ENCODE measurements around the gene PCCA.

Gene PCCA

DNA sequence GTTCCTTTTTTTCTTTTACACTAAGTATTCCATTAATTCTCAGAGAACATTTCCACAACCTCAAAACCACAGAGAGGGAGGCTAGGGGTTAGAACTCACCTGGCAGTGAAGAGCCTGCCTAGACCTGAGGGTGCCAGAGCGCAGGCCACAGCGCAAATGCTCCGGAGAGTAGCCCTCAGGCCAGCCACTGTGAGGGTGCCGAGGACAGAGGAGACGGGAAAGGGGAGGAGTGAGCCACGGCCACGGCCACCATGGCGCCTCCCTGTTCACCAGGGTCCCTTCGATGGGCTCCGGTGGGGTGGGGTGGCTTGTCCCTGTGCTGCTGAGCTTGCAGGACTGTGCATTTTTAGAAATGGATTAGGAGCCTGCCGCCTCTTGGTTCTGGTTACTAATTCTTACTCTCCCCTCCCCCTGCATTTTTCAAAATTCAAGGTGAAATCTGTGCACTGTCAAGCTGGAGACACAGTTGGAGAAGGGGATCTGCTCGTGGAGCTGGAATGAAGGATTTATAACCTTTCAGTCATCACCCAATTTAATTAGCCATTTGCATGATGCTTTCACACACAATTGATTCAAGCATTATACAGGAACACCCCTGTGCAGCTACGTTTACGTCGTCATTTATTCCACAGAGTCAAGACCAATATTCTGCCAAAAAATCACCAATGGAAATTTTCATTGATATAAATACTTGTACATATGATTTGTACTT lies 440.9 kb downstream of the PCCA start:
- no peak for DNase-seq

DNA sequence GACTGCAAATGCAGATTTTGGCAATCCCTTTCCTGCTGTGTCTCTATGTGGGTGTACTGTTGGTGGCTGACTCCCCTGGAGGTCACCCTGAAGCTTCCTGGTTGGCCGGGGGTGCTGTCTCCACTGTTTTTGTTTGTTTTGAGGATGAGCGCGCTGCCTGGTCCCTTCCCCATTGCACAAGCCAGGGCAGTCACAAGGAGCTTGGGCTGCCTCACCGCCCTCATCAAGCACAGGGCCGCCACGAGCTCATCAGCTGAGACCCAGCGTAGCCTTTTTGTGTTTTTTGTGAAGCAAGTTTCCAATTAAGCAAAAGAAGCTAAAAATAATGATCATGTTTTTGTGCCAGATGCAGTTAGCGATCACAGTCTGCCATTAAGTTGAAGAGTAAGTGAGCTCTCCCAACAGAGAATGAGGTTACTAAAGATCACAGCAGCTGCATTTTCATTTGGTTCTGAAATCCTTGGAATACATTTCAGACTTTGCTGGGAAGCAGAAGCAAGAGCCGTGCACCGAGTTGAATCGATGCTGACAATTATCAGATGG lies 441.8 kb downstream of the PCCA start:
- DNase-seq = no peak

DNA sequence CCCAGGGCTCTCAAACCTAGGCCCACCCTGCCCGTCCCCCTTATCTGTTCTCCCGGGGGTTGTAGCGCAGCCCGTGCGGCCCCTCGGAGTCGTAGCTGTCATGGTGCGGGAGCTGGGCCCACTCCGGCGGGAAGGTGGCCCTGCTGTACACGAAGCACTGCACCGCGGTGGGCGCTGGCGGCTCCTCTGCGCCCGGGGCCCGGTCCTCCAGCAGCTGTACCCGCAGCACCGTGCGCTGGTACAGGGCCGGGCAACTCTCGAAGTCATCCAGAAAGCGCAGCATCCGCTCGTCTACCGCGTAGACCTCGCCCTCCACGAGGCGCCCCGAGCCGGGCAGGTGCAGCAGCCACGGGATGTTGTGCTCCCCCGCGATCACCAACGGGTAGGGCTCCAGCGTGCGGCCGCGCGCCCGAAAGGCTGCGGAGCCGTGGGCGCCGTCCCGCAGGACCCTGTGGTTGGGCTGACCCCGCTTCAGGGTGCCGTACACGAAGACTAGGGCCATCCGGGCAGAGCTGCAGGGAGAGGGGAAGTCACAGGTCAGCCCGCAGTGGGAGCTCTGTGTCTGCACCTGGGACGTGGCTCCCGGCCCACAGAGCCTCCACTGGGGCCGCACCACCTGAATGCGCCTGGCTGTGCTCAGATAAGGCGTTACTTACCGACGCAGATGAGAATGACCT lies 443.3 kb downstream of the PCCA start:
- no peak for DNase-seq

DNA sequence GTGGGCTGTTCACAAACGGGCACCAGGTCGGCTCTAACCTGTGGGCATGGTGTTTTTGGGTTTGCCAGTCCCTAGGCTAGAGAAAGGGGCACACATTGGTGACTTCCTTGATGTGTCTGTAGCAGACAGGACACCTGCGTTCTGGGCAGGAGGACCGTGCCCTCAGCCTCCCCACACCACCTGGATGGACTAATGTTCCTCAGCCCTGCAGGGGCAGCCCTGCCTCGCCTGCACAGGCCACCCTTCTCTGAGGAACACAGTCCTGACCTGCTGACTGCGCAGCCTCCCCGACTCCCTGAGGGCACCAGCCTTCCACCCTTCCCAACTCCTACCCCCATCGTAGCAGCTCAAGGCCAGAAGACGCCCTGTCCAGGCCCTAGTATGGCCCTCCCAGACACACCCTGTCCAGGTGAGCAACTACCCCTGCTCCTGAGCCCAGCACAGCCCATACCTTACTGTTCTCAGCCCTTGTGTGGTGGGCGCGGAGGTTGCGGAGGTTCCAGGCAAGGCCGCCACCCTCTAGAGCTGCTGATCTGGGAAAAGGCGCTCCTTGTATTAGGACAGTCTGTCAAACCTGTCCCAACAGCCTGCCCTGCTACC lies 444.0 kb downstream of the PCCA start:
- no peak for DNase-seq

DNA sequence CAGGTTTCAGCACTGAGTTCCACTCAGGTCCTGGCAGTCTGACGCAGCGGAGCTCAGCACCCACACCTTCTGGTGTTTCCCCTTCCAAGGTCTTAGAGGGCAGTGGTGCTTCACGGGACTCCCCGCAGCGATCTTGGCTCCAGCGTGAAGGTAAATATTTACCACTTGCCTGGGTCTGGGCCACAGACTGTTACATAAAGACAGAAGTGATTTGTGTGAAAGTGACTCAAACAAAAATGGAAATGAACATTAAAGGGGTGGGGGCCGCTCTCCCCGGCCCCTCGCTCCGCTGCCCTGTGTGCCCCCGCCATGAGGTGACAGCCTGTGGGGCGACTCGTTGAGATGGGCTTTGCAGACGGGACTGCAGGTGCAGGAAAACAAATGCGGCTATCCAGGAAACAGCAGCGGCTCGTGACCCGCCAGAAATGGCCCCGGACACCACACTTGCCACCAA lies 444.7 kb downstream of the PCCA start:
- DNase-seq = no peak

DNA sequence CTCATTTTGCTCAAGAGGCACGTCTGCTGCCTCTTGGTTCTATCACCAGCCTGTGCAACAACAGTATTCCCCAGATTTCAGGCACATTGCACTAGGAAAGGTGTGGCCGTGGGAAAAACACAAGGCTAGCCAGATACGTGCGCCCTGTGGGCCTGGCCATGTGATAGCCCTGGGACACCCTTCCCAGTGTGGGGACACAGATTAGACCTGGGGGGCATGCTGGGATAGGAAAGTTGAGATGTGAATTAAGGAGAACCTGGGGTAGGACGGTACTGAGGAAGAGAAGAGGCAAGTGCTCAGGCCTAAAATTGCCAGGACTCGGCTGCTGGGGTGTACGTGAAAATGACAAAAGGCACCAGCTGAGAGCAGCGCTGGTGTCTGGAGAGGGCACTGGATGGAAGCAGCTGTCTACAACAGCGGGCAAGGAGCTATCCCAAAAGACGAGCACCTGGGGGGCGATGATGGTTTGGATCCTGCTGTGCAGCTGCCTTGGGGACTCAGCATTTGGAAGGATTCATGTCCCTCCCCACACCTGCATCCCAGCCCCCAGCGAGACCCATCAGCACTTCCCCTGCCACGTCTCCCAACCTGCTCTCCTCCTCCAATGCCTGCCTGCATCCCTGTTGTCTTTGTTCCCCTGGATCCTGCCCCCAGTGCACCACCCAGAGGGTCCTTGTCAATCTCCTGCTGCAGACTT lies 445.4 kb downstream of the PCCA start:
- DNase-seq = no peak

DNA sequence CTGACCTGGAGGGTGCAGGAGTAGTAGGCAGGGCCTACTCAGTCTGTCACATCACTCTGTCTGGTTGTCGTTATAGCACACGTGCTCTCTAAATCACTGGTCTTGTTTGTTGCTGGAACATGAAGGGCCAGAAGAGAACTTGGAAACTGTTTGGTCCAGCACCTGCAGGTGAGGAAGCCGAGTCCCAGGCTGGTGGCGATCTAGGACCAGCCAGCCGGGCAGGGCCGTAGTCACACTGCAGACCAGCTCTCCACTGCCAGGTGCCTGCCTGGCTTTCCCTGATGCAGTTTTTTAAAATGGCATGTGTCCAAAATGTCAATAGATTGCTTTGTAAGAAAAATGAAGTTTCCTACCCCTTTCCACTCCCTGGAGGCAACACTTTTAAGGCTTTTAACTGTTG lies 446.0 kb downstream of the PCCA start:
- DNase-seq = no peak

DNA sequence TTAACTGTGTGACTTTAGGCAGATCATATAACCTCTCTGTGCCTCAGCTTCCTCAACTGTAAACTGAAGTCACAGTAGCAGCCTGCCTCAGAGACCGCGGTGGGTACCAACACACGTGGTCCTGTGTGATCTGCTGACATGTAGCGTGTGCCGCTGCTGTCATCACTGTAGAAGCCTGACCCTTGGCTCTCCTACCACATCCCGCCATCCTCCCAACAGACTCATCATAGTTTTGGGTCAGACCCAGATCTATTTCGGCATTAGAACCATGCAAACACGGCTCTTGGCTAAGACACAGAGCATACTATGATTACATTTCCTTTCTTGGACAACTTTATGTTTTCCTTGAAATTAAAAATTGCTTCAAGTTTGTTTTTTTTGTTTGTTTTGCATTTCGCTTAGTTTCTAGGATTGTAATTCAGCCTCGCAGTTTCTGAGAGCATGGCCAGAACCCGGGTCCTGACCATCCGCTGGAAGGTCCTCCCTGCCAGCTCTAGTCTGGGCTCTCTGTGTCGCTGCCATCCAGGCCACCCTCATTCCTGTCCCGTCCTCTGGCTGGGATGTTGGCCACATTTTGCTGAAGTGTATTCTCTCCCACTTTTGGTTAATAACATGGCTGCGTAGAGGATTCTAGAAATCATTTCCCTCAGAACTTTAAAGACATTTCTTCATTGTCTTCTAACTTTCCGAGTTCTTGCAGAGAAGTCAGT lies 446.7 kb downstream of the PCCA start:
- no peak for DNase-seq

DNA sequence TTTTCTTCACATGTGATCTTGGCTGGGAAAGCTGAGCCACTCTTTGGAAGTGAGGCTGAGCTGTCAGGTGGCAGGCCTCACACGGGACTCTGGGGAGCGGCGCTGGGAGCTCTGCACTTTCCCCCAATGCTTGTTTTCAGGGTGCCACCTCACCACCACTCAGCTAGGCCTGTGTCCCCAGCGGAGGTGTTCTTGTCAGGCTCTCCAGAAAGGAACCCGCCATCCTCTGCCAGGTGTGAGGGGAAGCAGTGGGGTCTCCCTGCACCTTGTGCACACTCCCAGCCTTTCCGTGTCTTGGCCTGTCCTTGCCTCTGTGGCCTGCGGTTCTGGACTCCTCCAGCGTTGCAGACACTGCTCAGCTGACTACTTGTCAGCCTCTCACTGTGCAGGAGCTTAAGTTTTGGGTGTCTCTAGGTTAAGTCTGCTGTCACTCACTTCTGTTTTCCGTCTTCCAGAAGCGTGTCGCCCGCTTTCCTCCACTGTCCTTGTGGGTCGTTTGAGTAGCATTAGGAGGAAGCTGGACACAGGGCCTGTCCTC lies 447.8 kb downstream of the PCCA start:
- DNase-seq = no peak

DNA sequence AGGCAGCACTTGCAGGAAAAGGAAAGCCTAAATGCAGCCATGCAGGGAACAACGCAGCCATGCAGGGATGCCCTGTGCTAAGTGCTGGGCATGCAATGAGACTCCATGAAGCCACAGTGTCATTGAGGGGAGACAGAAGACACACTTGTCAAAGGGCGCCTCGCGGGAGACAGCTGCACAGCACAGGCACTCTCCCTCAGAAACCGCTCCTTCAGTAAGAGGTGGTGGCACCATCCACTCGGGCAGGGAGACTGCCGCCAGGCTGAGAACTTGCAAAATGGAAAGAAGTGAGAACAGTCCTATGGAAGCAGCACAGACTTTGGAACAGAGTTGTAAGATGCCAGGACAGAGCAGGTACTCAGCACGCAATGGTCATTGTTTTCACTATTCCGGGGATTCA lies 448.6 kb downstream of the PCCA start:
- DNase-seq = no peak

DNA sequence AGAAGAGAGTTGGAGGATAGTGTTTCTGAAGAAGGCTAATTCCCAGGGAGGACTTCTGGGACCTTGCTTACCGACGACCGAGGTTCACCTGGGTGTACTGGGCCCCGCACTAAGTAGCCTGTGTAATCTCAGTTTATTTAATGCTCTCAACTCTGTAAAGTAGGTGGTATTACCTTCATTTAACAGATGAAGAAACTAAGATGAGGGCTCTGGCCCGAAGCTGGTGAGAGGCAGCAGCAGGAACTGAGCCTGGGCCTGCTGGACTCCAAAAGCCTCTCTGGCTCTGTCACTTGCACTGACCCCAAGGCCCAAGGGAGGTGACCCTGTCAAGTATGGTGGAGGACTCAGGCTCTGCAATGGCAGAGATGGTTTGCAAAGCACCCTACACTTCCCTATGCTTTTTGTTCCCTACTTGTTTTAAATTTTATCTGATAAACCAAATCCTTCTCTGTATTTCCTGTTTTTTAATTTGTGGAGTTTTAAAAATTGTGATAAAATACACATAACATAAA lies 449.1 kb downstream of the PCCA start:
- DNase-seq = no peak

DNA sequence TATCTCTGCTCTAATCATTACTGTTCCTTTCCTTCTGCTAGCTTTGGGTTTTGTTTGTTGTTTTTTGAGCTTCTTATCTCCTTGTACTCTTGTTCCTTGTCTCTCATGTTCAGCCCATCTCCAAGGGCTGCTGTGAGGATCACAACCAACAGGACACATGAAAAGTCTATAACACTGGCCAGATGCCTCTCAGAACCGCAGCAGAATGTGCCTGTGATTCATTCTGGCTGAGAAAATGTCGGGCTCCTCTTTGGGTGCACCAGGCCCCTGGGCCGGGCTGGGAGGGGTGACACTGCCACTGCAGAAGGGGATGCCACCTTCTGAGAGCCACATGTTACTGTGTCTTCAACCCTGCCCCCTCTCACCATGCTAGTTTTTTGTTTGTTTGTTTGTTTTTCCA lies 451.7 kb downstream of the PCCA start:
- no peak for DNase-seq

DNA sequence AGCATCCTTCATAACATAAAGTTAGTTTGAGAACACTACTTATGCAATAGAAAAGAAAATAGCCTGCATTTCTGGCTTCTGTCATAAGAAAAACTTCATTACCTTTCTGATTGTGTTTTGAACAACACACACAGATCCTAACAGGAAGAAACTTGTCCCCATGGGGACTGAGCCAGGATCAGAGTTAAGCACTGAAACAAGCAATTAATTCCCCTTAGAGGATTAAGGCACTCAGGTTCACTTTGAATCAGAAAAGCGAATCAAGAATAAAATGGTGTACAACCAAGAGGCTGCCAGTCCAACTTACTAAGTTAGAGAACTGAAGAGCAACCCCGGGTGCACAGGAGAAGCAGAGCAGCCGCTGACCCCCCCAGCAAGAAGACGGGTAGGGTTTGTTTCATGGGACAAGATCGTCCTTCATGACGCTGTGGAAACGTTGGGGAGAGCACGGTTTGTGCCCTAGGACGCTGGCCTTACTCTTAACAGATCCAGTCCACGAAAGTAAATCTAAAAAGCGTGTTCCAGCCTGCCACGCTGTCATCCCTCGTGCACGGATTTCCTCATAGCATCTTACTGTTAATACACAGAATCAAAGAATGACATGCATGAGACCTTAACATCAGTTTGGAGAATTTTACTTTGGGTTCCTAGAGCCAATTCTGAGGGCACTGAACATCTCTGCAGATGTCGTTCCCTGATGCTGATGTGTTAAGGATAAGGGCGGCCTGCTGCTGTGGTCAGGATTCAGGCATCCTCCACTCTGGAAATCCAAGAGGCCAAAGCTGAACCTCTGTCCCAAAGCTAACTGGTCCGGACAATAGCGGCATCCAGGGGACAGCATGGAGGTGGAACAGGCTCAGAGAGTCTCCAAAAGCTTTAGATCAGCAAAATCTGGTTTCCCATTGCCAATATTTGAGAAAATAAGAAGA lies 453.3 kb downstream of the PCCA start:
- DNase-seq = no peak

DNA sequence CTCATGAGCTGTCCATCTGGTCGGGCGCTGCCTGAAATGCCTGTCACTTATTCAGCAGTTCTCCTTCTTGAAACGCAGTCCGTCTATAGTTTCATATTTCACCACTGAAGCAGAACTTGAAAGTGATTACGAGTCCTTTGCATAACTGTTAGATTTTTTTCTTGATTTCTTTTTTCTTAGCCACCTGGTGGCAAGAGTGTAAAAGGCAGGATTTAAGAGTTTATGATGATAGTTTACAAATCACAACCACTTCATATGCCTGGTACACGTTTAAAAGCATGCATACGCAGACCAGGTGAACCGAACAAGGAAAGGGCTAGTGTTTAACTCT lies 453.9 kb downstream of the PCCA start:
- DNase-seq = no peak

DNA sequence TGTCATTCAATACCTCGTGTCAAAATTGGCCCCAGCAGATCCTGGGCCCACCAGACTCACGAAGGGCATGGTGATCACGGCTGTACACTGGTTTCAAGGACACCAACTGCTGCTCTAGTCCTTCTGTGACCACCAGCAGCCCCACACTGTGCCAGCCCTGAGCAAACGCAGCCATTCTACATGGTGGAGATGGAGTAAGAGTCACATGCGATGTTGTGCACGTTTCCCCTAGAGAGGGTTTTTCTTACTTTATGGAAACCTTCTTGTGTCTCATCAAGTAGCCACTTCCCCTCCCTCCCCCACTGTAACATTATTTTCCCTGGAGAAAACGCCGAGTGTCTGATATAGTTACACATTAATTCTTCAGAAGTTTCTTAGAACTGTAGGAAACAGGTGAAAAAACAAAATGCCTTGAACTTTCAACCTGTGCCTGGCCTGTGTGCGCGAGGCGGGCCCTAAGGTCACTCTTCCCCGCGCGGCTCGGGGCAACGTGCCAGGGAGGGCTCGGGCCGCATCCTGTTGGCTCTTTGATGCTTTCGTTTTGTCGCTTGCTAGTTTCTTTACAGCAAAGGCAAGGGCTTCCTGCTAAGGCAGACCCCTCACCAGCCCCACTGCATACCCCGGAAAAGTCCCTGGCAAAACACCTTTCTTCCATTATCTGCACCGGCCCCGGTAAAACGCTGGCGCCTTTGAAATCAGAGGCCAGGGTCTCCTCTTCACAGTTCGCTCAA lies 455.1 kb downstream of the PCCA start:
- no peak for DNase-seq

DNA sequence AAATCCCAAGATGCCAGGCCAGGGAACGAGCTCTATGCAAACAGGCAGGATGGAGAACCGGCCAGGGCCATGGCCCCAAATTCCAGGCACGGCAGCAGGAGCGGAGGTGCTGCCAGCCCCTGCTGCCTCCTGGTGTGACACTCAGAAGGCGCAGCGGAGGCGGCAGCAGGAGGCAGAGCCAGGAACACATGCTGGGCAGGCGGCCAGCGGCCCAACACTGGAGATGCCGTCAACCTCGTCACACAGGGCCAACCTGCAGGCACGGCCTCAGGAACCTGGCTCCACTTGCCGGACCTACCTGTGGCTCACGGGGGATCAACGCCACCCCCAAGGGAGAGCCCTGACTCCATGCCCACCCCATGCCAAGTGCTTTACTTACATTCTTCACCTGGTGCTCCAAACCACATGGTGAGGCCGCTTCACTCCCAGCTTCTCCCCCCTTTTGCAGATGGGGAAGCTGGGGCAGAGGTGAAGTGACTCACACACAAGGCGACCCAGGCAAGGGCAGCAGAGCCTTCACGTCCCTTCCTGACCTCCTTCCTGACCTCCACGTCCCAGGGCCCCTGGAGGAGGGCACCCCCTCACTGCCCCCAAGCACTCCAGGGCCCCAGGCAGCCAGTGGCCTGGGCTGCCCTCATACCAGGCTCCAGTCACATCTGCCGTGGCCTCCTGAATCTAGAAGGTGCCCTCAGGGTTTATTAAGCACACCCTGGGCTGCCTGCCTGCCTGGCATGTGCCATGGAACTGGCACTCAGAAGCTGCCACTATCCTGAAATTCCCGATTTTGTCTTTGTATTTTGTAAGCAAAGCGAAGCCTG lies 456.2 kb downstream of the PCCA start:
- no peak for DNase-seq

DNA sequence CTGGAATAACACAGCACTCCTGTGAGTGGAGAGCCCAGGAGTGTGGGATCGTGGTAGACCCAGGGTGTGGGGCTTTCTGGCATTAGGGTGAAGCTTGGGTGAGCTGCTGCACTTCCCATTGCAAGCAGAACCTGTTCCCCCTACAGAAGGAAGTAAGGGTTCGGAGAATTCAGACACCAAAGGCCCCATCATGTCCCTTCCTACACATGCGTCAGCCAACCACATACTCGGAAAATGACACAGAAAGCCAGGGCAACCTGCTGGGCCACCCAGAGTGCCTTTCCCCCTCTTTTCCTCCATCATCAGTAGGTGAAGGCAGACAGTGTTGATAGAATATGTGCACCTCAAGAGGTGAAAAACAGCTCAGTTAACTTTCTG lies 456.8 kb downstream of the PCCA start:
- no peak for DNase-seq

DNA sequence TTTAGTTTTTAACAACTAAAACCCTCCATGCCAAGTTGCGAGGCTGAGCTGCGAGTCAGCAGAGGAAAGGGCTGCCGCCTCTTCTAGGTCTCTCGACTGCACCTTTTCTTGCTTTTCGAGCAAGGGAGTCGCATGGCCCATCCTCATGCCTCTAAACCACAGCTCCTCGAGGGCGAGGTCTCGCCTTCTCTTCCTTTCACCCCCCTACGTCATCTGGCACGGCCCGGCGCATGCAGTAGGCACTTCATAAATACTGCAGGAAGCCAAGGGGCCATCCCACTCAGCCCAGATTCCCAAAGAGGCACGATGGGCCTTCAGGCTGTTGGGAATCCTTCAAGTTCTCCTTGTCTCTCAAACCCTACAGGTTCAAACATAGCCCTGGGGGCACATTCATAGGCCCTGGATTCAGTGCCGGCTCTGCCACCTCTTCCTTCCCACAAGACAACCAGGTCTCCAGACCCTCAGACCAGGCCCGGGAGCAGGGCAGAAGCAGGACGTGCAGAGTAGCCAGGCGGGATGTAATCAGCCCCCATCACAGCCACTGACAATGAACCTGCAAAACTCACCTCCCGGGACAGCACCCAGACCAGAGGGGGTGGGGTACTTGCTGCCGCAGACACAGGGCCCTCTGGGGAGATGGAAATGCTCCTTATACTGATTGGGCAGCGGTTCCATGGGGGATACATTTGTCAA lies 458.0 kb downstream of the PCCA start:
- no peak for DNase-seq

DNA sequence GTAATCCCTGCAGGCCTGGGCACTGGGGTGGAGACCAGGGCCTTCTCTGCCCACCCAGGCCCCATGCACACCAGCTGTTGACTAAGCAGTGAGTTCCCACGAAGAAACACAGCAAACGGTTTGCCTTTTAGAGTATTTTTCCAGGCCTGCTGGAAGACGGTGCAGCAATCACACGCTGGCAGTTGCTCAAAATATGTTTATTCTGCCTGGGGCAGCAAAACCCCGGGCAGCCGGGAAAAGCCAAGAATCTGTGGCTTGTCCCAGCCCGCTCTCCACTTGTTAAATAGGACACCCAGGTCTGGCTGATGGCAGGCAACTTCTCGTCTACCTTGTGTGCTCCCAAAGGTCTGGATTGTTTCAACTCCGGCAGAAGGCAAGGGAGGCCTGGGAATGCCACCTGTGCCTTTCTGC lies 458.9 kb downstream of the PCCA start:
- DNase-seq = no peak
